ENCODE data around the gene FASLG. TPM values are rescaled to one million over a fixed set of nuclear protein-coding genes. Genes with fewer than 3 reads are reported as not detected.

FASLG gene
- total RNA-seq, 2 experiments from 2014 or later, result 0.31 to 0.67 TPM

GRCh38 chr1:172629170-172629569 is 29.7 kb upstream of the FASLG start:
- no peak for DNase-seq
- Mint-ChIP-seq H3K27me3 (ENCODE audit: low read depth) (peaks cover 5% of the 10 kb centered on the region), H3K36me3 (ENCODE audit: low read depth) (no peaks in the 10 kb centered on the region), H3K4me3 (no peak overlapping the region), H3K4me1 (ENCODE audit: low read depth) (peaks cover 42% of the 10 kb centered on the region), H3K27ac (no peak overlapping the region), H3K9me3 (no peaks in the 10 kb centered on the region)
- CTCF ChIA-PET, result interaction anchor here (1.0 to 1.9 kb wide), 5 partner anchors 14 to 100 kb away, joined by 3 to 5 read pairs (median 4); no protein-coding TSS in a partner anchor
- intact Hi-C loops (cut with micrococcal nuclease), result no loop called here

- no peak overlapping the region for H3K27ac Mint-ChIP-seq
- intact Hi-C loops (cut with micrococcal nuclease), result loop anchor here (10.0 kb wide), 1 partner anchor 1525 kb away; the partner anchor contains the start of gene RABGAP1L
- DNase-seq, result no peak
- H3K36me3 Mint-ChIP-seq (ENCODE audit: low read depth), result no peaks in the 10 kb centered on the region
- peaks cover 5% of the 10 kb centered on the region for H3K27me3 Mint-ChIP-seq (ENCODE audit: low read depth)
- H3K4me1 Mint-ChIP-seq (ENCODE audit: low read depth), result peaks cover 42% of the 10 kb centered on the region
- no peak overlapping the region for H3K4me3 Mint-ChIP-seq
- H3K9me3 Mint-ChIP-seq, result no peaks in the 10 kb centered on the region
- CTCF ChIA-PET, result interaction anchor here (1.0 to 1.9 kb wide), 5 partner anchors 13 to 100 kb away, joined by 3 to 5 read pairs (median 4); no protein-coding TSS in a partner anchor
Observed at GRCh38 chr1:172629638-172630037, 29.3 kb upstream of the FASLG start.

GRCh38 chr1:172630056-172630818 is 28.7 kb upstream of the FASLG start:
- CTCF ChIA-PET, result interaction anchor here (0.7 to 1.9 kb wide), 5 partner anchors 13 to 197 kb away, joined by 3 to 5 read pairs (median 4); no protein-coding TSS in a partner anchor
- no peak for DNase-seq
- no peaks in the 10 kb centered on the region for H3K9me3 Mint-ChIP-seq
- H3K27ac Mint-ChIP-seq, result no peak overlapping the region
- H3K4me1 Mint-ChIP-seq (ENCODE audit: low read depth), result peaks cover 42% of the 10 kb centered on the region
- H3K36me3 Mint-ChIP-seq (ENCODE audit: low read depth), result no peaks in the 10 kb centered on the region
- H3K4me3 Mint-ChIP-seq, result no peak overlapping the region
- H3K27me3 Mint-ChIP-seq (ENCODE audit: low read depth), result peaks cover 5% of the 10 kb centered on the region
- intact Hi-C loops (cut with micrococcal nuclease), result loop anchor here (10.0 kb wide), 1 partner anchor 1525 kb away; the partner anchor contains the start of gene RABGAP1L

- no peak for DNase-seq
- no peaks in the 10 kb centered on the region for H3K9me3 Mint-ChIP-seq
- CTCF ChIA-PET, result interaction anchor here (1.2 to 1.9 kb wide), 2 partner anchors 12 to 89 kb away, joined by 3 to 4 read pairs; no protein-coding TSS in a partner anchor
- H3K4me1 Mint-ChIP-seq (ENCODE audit: low read depth), result peaks cover 42% of the 10 kb centered on the region
- intact Hi-C loops (cut with micrococcal nuclease), result loop anchor here (10.0 kb wide), 1 partner anchor 1524 kb away; the partner anchor contains the start of gene RABGAP1L
- no peaks in the 10 kb centered on the region for H3K36me3 Mint-ChIP-seq (ENCODE audit: low read depth)
- H3K4me3 Mint-ChIP-seq, result no peak overlapping the region
- H3K27ac Mint-ChIP-seq, result no peak overlapping the region
- H3K27me3 Mint-ChIP-seq (ENCODE audit: low read depth), result peaks cover 4% of the 10 kb centered on the region
Observed at GRCh38 chr1:172630868-172631267, 28.0 kb upstream of the FASLG start.

- DNase-seq, result peak; percentile 47
- Mint-ChIP-seq H3K27me3 (ENCODE audit: low read depth) (peaks cover 9% of the 10 kb centered on the region), H3K9me3 (peaks cover 13% of the 10 kb centered on the region), H3K4me1 (ENCODE audit: low read depth) (peaks cover 59% of the 10 kb centered on the region), H3K27ac (no peak overlapping the region), H3K36me3 (ENCODE audit: low read depth) (peaks cover 2% of the 10 kb centered on the region), H3K4me3 (no peak overlapping the region)
- intact Hi-C loops (cut with micrococcal nuclease), result loop anchor here (5.0 to 10.0 kb wide), 2 partner anchors 570 to 1517 kb away; partner anchors contain the start of genes RABGAP1L and TNFSF4
- CTCF ChIA-PET, result interaction anchor here (1.2 to 2.5 kb wide), 4 partner anchors 23 to 89 kb away, joined by 3 to 8 read pairs (median 4); no protein-coding TSS in a partner anchor
Observed at GRCh38 chr1:172637522-172637921, 21.4 kb upstream of the FASLG start.

DNA sequence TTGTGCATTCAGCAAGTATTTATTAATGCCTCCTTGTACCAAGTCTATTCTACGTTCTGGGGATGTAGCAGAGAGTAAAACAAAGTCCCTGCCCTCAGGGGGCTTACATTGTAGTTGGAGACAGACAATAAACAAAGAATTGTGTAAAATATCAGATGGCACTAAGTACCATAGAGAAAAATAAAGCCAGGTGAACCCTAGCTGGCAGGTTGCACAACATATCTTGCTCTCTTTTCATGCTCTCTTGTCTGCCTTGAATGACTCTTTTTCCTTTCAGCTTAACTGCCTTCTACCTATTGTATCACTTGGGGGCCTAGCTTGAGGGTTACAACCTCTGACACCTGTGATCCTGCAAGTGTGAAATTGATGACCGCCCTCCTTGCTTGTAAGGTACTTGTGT is 20.7 kb upstream of the FASLG start:
- Mint-ChIP-seq H3K27ac (peak overlapping the region; percentile 93), H3K9me3 (peaks cover 13% of the 10 kb centered on the region), H3K27me3 (ENCODE audit: low read depth) (peaks cover 9% of the 10 kb centered on the region), H3K4me3 (no peak overlapping the region), H3K4me1 (ENCODE audit: low read depth) (peaks cover 64% of the 10 kb centered on the region), H3K36me3 (ENCODE audit: low read depth) (peaks cover 2% of the 10 kb centered on the region)
- CTCF ChIA-PET, result interaction anchor here (0.9 to 2.5 kb wide), 3 partner anchors 22 to 88 kb away, joined by 3 to 8 read pairs (median 5); no protein-coding TSS in a partner anchor
- intact Hi-C loops (cut with micrococcal nuclease), result loop anchor here (1.0 to 10.0 kb wide), 4 partner anchors 237 to 1517 kb away; partner anchors contain the start of genes RABGAP1L and TNFSF4
- no peak for DNase-seq

- Mint-ChIP-seq H3K4me1 (ENCODE audit: low read depth) (peaks cover 73% of the 10 kb centered on the region), H3K27me3 (ENCODE audit: low read depth) (peaks cover 9% of the 10 kb centered on the region), H3K9me3 (peaks cover 13% of the 10 kb centered on the region), H3K36me3 (ENCODE audit: low read depth) (peaks cover 2% of the 10 kb centered on the region), H3K4me3 (peak overlapping the region; percentile 42), H3K27ac (peak overlapping the region; percentile 93)
- CTCF ChIA-PET, result interaction anchor here (1.0 to 3.3 kb wide), 12 partner anchors 11 to 188 kb away, joined by 3 to 23 read pairs (median 5); partner anchors contain the start of gene FASLG
- intact Hi-C loops (cut with micrococcal nuclease), result loop anchor here (1.0 to 10.0 kb wide), 18 partner anchors 23 to 1516 kb away; partner anchors contain the start of genes PRDX6, RABGAP1L and TNFSF4
- peak; percentile 90 for DNase-seq
Observed at GRCh38 chr1:172638885-172639831, 19.7 kb upstream of the FASLG start.

DNA sequence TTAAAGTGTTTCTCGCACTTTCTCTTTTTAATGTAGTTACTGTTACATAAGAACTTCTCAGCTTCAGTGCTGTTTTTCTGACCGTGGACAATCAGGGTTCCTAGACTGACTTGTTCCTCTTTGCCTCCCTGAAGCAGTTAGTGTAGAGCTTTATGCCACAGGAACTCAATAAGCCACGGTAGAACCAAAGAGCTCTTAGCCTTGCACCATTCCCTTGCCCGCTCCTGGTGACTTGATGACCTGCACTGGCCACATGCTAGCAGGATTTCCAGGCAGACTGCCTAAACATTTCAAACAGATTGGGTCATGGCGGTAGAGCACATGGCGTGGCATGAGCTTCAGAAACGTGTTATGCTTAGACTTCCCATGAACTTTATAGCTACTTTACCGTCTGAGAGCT is 18.8 kb upstream of the FASLG start:
- intact Hi-C loops (cut with micrococcal nuclease), result no loop called here
- CTCF ChIA-PET, result interaction anchor here (1.0 to 3.3 kb wide), 10 partner anchors 10 to 189 kb away, joined by 3 to 23 read pairs (median 4); partner anchors contain the start of gene FASLG
- H3K27ac Mint-ChIP-seq, result no peak overlapping the region
- H3K4me3 Mint-ChIP-seq, result no peak overlapping the region
- H3K36me3 Mint-ChIP-seq (ENCODE audit: low read depth), result peaks cover 2% of the 10 kb centered on the region
- H3K4me1 Mint-ChIP-seq (ENCODE audit: low read depth), result peaks cover 80% of the 10 kb centered on the region
- peaks cover 13% of the 10 kb centered on the region for H3K9me3 Mint-ChIP-seq
- no peak for DNase-seq
- H3K27me3 Mint-ChIP-seq (ENCODE audit: low read depth), result peaks cover 16% of the 10 kb centered on the region

DNA sequence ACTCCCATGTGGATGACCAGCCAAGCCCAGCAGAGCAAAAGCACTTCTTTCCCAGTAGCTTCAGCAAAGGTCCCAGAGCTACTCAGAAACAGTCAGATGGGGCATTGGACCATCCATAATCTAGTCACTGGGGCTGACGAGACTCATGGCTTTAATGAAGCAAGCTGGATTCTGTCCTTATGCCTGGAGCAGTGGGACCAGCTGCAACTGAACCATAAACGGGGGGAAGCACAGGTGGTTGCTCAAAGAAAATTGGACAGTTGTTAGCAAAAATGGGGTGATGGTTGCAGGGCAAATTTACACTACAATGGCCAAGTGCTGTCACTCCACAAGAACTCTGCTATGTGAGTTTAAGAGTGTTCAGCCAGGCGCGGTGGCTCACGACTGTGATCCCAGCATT is 17.4 kb upstream of the FASLG start:
- H3K4me3 Mint-ChIP-seq, result no peak overlapping the region
- peaks cover 2% of the 10 kb centered on the region for H3K36me3 Mint-ChIP-seq (ENCODE audit: low read depth)
- CTCF ChIA-PET, result interaction anchor here (0.9 to 3.3 kb wide), 2 partner anchors 79 to 86 kb away, joined by 3 to 23 read pairs; no protein-coding TSS in a partner anchor
- intact Hi-C loops (cut with micrococcal nuclease), result no loop called here
- DNase-seq, result no peak
- H3K27ac Mint-ChIP-seq, result no peak overlapping the region
- peaks cover 85% of the 10 kb centered on the region for H3K4me1 Mint-ChIP-seq (ENCODE audit: low read depth)
- H3K9me3 Mint-ChIP-seq, result peaks cover 9% of the 10 kb centered on the region
- H3K27me3 Mint-ChIP-seq (ENCODE audit: low read depth), result peaks cover 18% of the 10 kb centered on the region

DNA sequence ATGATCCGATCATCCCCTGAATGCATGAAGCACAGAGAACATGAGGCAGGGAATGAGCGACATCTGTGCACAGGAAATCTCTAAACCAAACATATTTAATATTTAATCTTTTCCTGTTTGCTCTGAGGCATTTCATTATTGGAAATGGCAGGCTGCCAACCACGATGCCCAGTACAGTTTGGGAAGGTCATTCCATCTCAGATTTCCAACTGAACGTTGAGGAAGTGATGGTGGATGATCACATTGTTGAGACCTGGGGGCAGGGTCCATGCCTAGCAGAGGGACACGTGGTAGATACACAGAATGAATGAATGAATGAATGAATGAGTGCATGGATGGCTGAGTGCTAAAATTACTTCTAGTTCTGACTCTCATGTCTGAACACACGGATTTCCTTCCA is 15.9 kb upstream of the FASLG start:
- peaks cover 18% of the 10 kb centered on the region for H3K27me3 Mint-ChIP-seq (ENCODE audit: low read depth)
- CTCF ChIA-PET, result interaction anchor here (1.1 to 2.5 kb wide), 3 partner anchors 13 to 76 kb away, joined by 4 to 10 read pairs (median 4); no protein-coding TSS in a partner anchor
- DNase-seq, result no peak
- peaks cover 88% of the 10 kb centered on the region for H3K4me1 Mint-ChIP-seq (ENCODE audit: low read depth)
- no peaks in the 10 kb centered on the region for H3K9me3 Mint-ChIP-seq
- H3K36me3 Mint-ChIP-seq (ENCODE audit: low read depth), result no peaks in the 10 kb centered on the region
- intact Hi-C loops (cut with micrococcal nuclease), result no loop called here
- H3K27ac Mint-ChIP-seq, result no peak overlapping the region
- no peak overlapping the region for H3K4me3 Mint-ChIP-seq

- H3K27ac Mint-ChIP-seq, result no peak overlapping the region
- DNase-seq, result no peak
- H3K27me3 Mint-ChIP-seq (ENCODE audit: low read depth), result peaks cover 9% of the 10 kb centered on the region
- no peak overlapping the region for H3K4me3 Mint-ChIP-seq
- H3K4me1 Mint-ChIP-seq (ENCODE audit: low read depth), result peaks cover 54% of the 10 kb centered on the region
- no peaks in the 10 kb centered on the region for H3K36me3 Mint-ChIP-seq (ENCODE audit: low read depth)
- no peaks in the 10 kb centered on the region for H3K9me3 Mint-ChIP-seq
- CTCF ChIA-PET, result interaction anchor here (0.7 kb wide), 1 partner anchor 78 kb away, joined by 3 read pairs; no protein-coding TSS in a partner anchor
- intact Hi-C loops (cut with micrococcal nuclease), result no loop called here
Observed at GRCh38 chr1:172646653-172647052, 12.2 kb upstream of the FASLG start.

All from activated naive CD4-positive, alpha-beta T cell treated with anti-CD3 and anti-CD28 coated beads for 36 hours (primary cell).